ENCODE measurements around the gene STRADA. TPM values are rescaled to one million over a fixed set of nuclear protein-coding genes. Genes with fewer than 3 reads are reported as not detected.

The STRADA gene
- total RNA-seq, 1 experiment from 2014 or later, result 18.1 TPM

DNA sequence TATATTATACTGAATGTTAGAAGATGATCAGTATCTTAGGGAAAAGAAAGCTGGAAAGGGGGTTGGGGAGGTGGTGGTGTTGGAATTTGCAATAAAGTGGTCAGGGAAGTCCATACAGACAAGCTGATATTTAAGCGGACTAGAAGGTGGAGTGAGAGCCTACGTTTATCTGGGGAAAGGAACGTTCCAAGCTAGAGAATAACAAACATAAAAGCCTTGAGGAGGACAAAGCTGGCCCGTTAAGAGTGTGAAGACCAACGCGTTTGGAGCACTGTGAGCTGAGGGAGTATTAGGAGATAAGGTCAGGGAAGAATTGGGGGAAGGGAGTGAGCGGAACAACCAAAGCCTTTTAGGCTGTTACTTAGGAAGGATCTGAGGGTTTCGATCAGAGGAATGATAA is 33.8 kb upstream of the STRADA start:
- DNase-seq, result no peak
- CTCF ChIA-PET, result interaction anchor here (0.6 to 1.7 kb wide), 2 partner anchors 9 to 65 kb away, joined by 3 to 8 read pairs; no protein-coding TSS in a partner anchor
- no TSS peak for BruUV-seq (replicated peaks)
- TF ChIP-seq, protein P1, sequence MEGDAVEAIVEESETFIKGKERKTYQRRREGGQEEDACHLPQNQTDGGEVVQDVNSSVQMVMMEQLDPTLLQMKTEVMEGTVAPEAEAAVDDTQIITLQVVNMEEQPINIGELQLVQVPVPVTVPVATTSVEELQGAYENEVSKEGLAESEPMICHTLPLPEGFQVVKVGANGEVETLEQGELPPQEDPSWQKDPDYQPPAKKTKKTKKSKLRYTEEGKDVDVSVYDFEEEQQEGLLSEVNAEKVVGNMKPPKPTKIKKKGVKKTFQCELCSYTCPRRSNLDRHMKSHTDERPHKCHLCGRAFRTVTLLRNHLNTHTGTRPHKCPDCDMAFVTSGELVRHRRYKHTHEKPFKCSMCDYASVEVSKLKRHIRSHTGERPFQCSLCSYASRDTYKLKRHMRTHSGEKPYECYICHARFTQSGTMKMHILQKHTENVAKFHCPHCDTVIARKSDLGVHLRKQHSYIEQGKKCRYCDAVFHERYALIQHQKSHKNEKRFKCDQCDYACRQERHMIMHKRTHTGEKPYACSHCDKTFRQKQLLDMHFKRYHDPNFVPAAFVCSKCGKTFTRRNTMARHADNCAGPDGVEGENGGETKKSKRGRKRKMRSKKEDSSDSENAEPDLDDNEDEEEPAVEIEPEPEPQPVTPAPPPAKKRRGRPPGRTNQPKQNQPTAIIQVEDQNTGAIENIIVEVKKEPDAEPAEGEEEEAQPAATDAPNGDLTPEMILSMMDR (IDR thresholded peaks at IDR 0.05; ENCODE audit: unreplicated experiment), result no peak
- H3K36me3 Mint-ChIP-seq (ENCODE audit: insufficient read depth, unreplicated experiment), result peaks cover 49% of the 10 kb centered on the region
- peak overlapping the region; percentile 72 for H3K27ac Mint-ChIP-seq (ENCODE audit: unreplicated experiment)
- peaks cover 50% of the 10 kb centered on the region for H3K4me1 Mint-ChIP-seq (ENCODE audit: low read depth, unreplicated experiment)
- no peaks in the 10 kb centered on the region for H3K27me3 Mint-ChIP-seq (ENCODE audit: unreplicated experiment)
- H3K4me3 Mint-ChIP-seq (ENCODE audit: low read depth, unreplicated experiment), result peak overlapping the region; percentile 73
- peaks cover 2% of the 10 kb centered on the region for H3K9me3 Mint-ChIP-seq (ENCODE audit: low read depth, unreplicated experiment)
- intact Hi-C loops (cut with micrococcal nuclease; ENCODE audit: unreplicated experiment), result no loop called here

DNA sequence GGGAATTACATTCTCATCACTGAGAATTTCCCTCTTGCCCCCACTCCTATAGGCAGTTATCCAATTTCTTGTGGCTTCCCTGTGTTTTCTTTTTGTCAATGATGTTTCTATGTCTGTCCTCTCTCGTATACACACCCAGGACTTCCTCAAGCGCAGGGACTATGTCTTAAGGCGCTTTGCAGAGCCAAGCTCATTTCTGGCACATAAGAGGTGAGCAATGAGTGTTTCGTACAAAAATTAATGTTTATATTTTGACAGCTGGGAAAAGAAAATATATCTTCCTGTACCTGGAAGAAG is 33.3 kb upstream of the STRADA start:
- TF ChIP-seq, protein P1 (IDR thresholded peaks at IDR 0.05; ENCODE audit: unreplicated experiment), result no peak
- H3K36me3 Mint-ChIP-seq (ENCODE audit: insufficient read depth, unreplicated experiment), result peaks cover 54% of the 10 kb centered on the region
- peaks cover 2% of the 10 kb centered on the region for H3K9me3 Mint-ChIP-seq (ENCODE audit: low read depth, unreplicated experiment)
- CTCF ChIA-PET, result interaction anchor here (0.6 to 1.7 kb wide), 3 partner anchors 10 to 65 kb away, joined by 3 to 8 read pairs (median 3); no protein-coding TSS in a partner anchor
- DNase-seq, result no peak
- H3K27ac Mint-ChIP-seq (ENCODE audit: unreplicated experiment), result peak overlapping the region; percentile 72
- peak overlapping the region; percentile 73 for H3K4me3 Mint-ChIP-seq (ENCODE audit: low read depth, unreplicated experiment)
- TSS peak; percentile 34 for BruUV-seq (replicated peaks)
- H3K27me3 Mint-ChIP-seq (ENCODE audit: unreplicated experiment), result no peaks in the 10 kb centered on the region
- H3K4me1 Mint-ChIP-seq (ENCODE audit: low read depth, unreplicated experiment), result peaks cover 50% of the 10 kb centered on the region
- intact Hi-C loops (cut with micrococcal nuclease; ENCODE audit: unreplicated experiment), result no loop called here

DNA sequence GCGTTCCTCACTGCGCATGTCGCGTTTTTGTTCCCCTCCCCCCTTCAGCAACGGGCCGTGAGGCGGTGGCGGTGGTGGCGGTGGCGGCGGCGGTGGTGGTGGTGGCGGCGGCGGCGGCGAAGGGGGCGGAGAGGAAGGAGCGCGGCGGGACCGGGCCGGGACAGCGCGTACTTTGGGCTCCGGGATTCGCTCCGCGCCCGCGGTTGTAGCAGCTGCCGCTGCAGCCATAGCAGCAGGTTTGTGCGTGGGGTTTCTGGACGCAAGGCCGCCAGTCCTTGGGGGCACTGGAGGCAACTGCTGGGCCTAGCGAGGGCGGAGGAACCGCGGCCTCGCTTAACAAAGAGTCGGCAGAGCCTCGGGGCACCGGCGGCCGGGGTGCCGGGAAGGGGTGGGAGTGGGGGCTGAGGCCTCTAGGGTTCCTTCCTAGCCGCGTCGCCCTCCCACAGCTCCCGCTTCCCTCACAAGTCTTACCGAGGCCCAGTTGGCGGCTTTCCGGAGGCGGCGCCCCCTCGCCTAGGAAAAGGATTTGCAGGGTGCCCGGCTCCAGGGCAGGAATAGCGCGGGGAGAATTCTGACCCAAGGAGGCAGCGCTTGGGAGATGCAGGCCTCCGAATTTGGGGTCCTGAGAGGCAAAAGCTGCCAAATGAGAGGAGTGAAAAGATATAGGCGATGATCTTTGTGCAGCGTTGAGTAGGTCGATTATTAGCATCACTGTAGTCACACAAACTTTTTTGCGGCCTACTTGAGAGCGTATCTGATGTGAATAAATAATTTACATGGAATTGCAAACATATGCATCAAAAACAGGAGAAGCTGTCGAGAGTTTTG is 32.8 kb upstream of the STRADA start, which contains the start of gene DDX42:
TSS of gene DDX42 (plus strand) at position 30 of the 828 bp plus-strand sequence. CDS start 12,880 bp downstream, outside the sequence.
- peaks cover 2% of the 10 kb centered on the region for H3K9me3 Mint-ChIP-seq (ENCODE audit: low read depth, unreplicated experiment)
- H3K27ac Mint-ChIP-seq (ENCODE audit: unreplicated experiment), result peak within 1 kb of the TSS; percentile 98
- CTCF ChIA-PET, result interaction anchor here (0.6 to 1.7 kb wide), 7 partner anchors 8 to 76 kb away, joined by 3 to 8 read pairs (median 3); no protein-coding TSS in a partner anchor
- peaks cover 49% of the 10 kb centered on the region for H3K36me3 Mint-ChIP-seq (ENCODE audit: insufficient read depth, unreplicated experiment)
- no TSS peak for BruUV-seq (replicated peaks)
- intact Hi-C loops (cut with micrococcal nuclease; ENCODE audit: unreplicated experiment), result no loop called here
- peak within 1 kb of the TSS; percentile 73 for H3K4me3 Mint-ChIP-seq (ENCODE audit: low read depth, unreplicated experiment)
- DNase-seq, result peak; percentile 90
- H3K4me1 Mint-ChIP-seq (ENCODE audit: low read depth, unreplicated experiment), result peaks cover 45% of the 10 kb centered on the region
- no peaks in the 10 kb centered on the region for H3K27me3 Mint-ChIP-seq (ENCODE audit: unreplicated experiment)
- TF ChIP-seq, protein P1 (IDR thresholded peaks at IDR 0.05; ENCODE audit: unreplicated experiment), result no peak

DNA sequence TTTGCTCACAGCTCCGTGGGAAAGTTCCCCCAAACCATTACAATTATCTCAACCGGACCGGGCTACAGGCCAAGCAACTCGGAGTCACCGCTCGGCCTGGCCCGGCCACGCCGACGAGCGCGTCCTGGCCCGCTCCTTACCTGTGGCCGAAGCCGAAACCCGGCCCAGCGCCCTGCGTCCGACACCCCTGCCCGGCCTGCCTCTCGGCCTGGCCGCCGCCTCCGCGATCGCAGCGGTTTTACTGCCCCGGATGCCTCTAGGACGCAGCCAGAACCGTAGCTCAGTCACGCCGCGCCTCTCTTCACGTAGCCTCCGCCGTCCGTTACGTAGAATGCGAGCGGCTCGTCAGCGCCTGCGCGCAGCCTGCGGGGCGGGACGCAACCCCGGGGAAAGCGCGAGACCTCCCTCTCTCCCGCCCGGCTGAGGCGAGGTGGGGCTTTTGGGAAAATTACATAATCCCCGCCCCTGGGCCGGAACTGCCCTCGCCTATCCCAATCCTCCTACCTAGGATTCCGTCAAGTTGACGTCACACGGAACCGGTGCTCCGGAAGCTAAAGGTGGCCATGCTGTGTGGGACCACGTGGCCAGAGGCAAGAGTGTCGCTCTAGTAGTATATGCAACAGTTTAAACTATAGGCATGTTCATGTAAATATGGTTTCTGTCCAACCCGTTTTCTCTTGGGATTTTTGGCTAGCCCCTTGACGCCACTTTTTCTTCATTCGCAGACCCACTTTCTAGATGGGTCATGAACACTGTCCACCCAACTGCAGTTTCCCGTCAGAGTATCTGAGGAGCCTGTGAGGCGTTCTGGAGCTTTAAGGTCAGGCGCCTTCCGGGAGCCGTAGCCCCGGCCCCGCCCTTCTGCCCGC is 31.9 kb upstream of the STRADA start, which contains the start of gene CCDC47:
TSS of gene CCDC47 (minus strand) at position 326 of the 869 bp plus-strand sequence. CDS start 7,422 bp downstream, outside the sequence.
- DNase-seq, result peak; percentile 96
- intact Hi-C loops (cut with micrococcal nuclease; ENCODE audit: unreplicated experiment), result no loop called here
- peaks cover 45% of the 10 kb centered on the region for H3K36me3 Mint-ChIP-seq (ENCODE audit: insufficient read depth, unreplicated experiment)
- BruUV-seq (replicated peaks), result no TSS peak
- peaks cover 42% of the 10 kb centered on the region for H3K4me1 Mint-ChIP-seq (ENCODE audit: low read depth, unreplicated experiment)
- H3K27ac Mint-ChIP-seq (ENCODE audit: unreplicated experiment), result peak within 1 kb of the TSS; percentile 98
- H3K4me3 Mint-ChIP-seq (ENCODE audit: low read depth, unreplicated experiment), result peak within 1 kb of the TSS; percentile 73
- peaks cover 2% of the 10 kb centered on the region for H3K9me3 Mint-ChIP-seq (ENCODE audit: low read depth, unreplicated experiment)
- CTCF ChIA-PET, result interaction anchor here (0.5 to 1.4 kb wide), 7 partner anchors 9 to 1151 kb away, joined by 3 to 5 read pairs (median 3); no protein-coding TSS in a partner anchor
- TF ChIP-seq, protein P1 (IDR thresholded peaks at IDR 0.05; ENCODE audit: unreplicated experiment), result no peak
- no peaks in the 10 kb centered on the region for H3K27me3 Mint-ChIP-seq (ENCODE audit: unreplicated experiment)

Measured in Calu3 (cell line).